ENCODE data around the gene ATP5ME. TPM values are rescaled to one million over a fixed set of nuclear protein-coding genes. Genes with fewer than 3 reads are reported as not detected.

The ATP5ME gene
- total RNA-seq, 1 donor: 60.8 TPM

- peak overlapping the region; percentile 90 for H3K4me3 ChIP-seq (ENCODE audit: insufficient read depth, low read length)
- no peaks in the 10 kb centered on the region for H3K27me3 ChIP-seq (ENCODE audit: insufficient read depth, low read length)
- no peaks in the 10 kb centered on the region for H3K9me3 ChIP-seq (ENCODE audit: low read depth, low read length)
- no peak for DNase-seq (ENCODE audit: insufficient read length, low spot score, missing footprints)
- H3K27ac ChIP-seq (ENCODE audit: low read depth, low read length): no peak overlapping the region
- no peak overlapping the region for H2AFZ ChIP-seq (ENCODE audit: low read length)
- H3K4me2 ChIP-seq (ENCODE audit: insufficient read depth, low read length): peak overlapping the region; percentile 92
- no peak for TF ChIP-seq CTCF (IDR thresholded peaks at IDR 0.05; ENCODE audit: extremely low read depth, low read depth, low read length)
- H4K20me1 ChIP-seq (ENCODE audit: insufficient read depth, low read length): peaks cover 26% of the 10 kb centered on the region
- peaks cover 40% of the 10 kb centered on the region for H3K79me2 ChIP-seq (ENCODE audit: insufficient read depth, low read length)
- H3K36me3 ChIP-seq (ENCODE audit: insufficient read depth, low read length): peaks cover 5% of the 10 kb centered on the region
- peaks cover 13% of the 10 kb centered on the region for H3K4me1 ChIP-seq (ENCODE audit: insufficient read depth, low read length)
These were observed 30.8 kb upstream of the ATP5ME start for GRCh38 chr4:704971-705277.

- peaks cover under 1% of the 10 kb centered on the region for H3K36me3 ChIP-seq (ENCODE audit: insufficient read depth, low read length)
- H2AFZ ChIP-seq (ENCODE audit: low read length): no peak overlapping the region
- TF ChIP-seq CTCF (IDR thresholded peaks at IDR 0.05; ENCODE audit: extremely low read depth, low read depth, low read length): no peak
- H3K4me1 ChIP-seq (ENCODE audit: insufficient read depth, low read length): peaks cover 10% of the 10 kb centered on the region
- no peaks in the 10 kb centered on the region for H3K27me3 ChIP-seq (ENCODE audit: insufficient read depth, low read length)
- peaks cover 20% of the 10 kb centered on the region for H4K20me1 ChIP-seq (ENCODE audit: insufficient read depth, low read length)
- no peaks in the 10 kb centered on the region for H3K9me3 ChIP-seq (ENCODE audit: low read depth, low read length)
- no peak overlapping the region for H3K4me2 ChIP-seq (ENCODE audit: insufficient read depth, low read length)
- H3K79me2 ChIP-seq (ENCODE audit: insufficient read depth, low read length): peaks cover 34% of the 10 kb centered on the region
- DNase-seq (ENCODE audit: insufficient read length, low spot score, missing footprints): no peak
- no peak overlapping the region for H3K4me3 ChIP-seq (ENCODE audit: insufficient read depth, low read length)
- no peak overlapping the region for H3K27ac ChIP-seq (ENCODE audit: low read depth, low read length)
These were observed 30.3 kb upstream of the ATP5ME start for GRCh38 chr4:704198-704891.

GRCh38 chr4:703336-704197 lies 29.5 kb upstream of the ATP5ME start:
- Histone ChIP-seq H3K9me3 (ENCODE audit: low read depth, low read length) (no peaks in the 10 kb centered on the region), H3K4me2 (ENCODE audit: insufficient read depth, low read length) (no peak overlapping the region), H4K20me1 (ENCODE audit: insufficient read depth, low read length) (peaks cover 13% of the 10 kb centered on the region), H3K4me1 (ENCODE audit: insufficient read depth, low read length) (peaks cover 9% of the 10 kb centered on the region), H3K27ac (ENCODE audit: low read depth, low read length) (no peak overlapping the region), H3K4me3 (ENCODE audit: insufficient read depth, low read length) (no peak overlapping the region), H2AFZ (ENCODE audit: low read length) (no peak overlapping the region), H3K36me3 (ENCODE audit: insufficient read depth, low read length) (no peaks in the 10 kb centered on the region), H3K79me2 (ENCODE audit: insufficient read depth, low read length) (peaks cover 26% of the 10 kb centered on the region), H3K27me3 (ENCODE audit: insufficient read depth, low read length) (no peaks in the 10 kb centered on the region)
- no peak for DNase-seq (ENCODE audit: insufficient read length, low spot score, missing footprints)
- no peak for TF ChIP-seq CTCF (IDR thresholded peaks at IDR 0.05; ENCODE audit: extremely low read depth, low read depth, low read length)

GRCh38 chr4:702618-703048 lies 28.6 kb upstream of the ATP5ME start:
- Histone ChIP-seq H3K27me3 (ENCODE audit: insufficient read depth, low read length) (no peaks in the 10 kb centered on the region), H3K4me3 (ENCODE audit: insufficient read depth, low read length) (no peak overlapping the region), H3K4me2 (ENCODE audit: insufficient read depth, low read length) (no peak overlapping the region), H3K4me1 (ENCODE audit: insufficient read depth, low read length) (peaks cover 9% of the 10 kb centered on the region), H3K27ac (ENCODE audit: low read depth, low read length) (no peak overlapping the region), H4K20me1 (ENCODE audit: insufficient read depth, low read length) (peaks cover 6% of the 10 kb centered on the region), H3K9me3 (ENCODE audit: low read depth, low read length) (no peaks in the 10 kb centered on the region), H3K79me2 (ENCODE audit: insufficient read depth, low read length) (peaks cover 19% of the 10 kb centered on the region), H2AFZ (ENCODE audit: low read length) (no peak overlapping the region), H3K36me3 (ENCODE audit: insufficient read depth, low read length) (no peaks in the 10 kb centered on the region)
- no peak for TF ChIP-seq CTCF (IDR thresholded peaks at IDR 0.05; ENCODE audit: extremely low read depth, low read depth, low read length)
- DNase-seq (ENCODE audit: insufficient read length, low spot score, missing footprints): no peak
